Activated CD8-positive, alpha-beta memory T cell treated with anti-CD3 and anti-CD28 coated beads, Interleukin-2, amount 10 ng/mL, durations not matched to agents 7 days and 5 days (primary cell): ENCODE data around the gene SART1. TPM values are rescaled to one million over a fixed set of nuclear protein-coding genes. Genes with fewer than 3 reads are reported as not detected.

Experiments used
- ATAC-seq: fragments of 150-1000 bp; cut with Tn5 transposase; one replicate; pipeline ENCODE4 v1.10.0; 2021; ENCODE audit warnings: moderate library complexity
- CTCF ChIA-PET: fragments of 350-600 bp; sonication (Branson Sonifier 250); formaldehyde crosslinking; loops from one replicate; lab custom pipeline; 2021; ENCODE audit warnings: antibody characterized with exemption; lab: Charles Lee
- DNase-seq: peaks from one replicate; pipeline ENCODE4 v3.0.0-alpha.2; 2020
- H3K27ac Mint-ChIP-seq: one replicate; pipeline ENCODE4 v1.8.0; 2021; ENCODE audit warnings: mild to moderate bottlenecking, mixed read lengths
- H3K27me3 Mint-ChIP-seq: one replicate; pipeline ENCODE4 v1.8.0; 2021; ENCODE audit warnings: mixed read lengths
- H3K36me3 Mint-ChIP-seq: one replicate; pipeline ENCODE4 v1.8.0; 2021; ENCODE audit warnings: mild to moderate bottlenecking, mixed read lengths
- H3K4me1 Mint-ChIP-seq: one replicate; pipeline ENCODE4 v1.8.0; 2021; ENCODE audit warnings: mixed read lengths
- H3K4me3 Mint-ChIP-seq: one replicate; pipeline ENCODE4 v1.8.0; 2021; ENCODE audit warnings: mild to moderate bottlenecking, moderate library complexity, mixed read lengths
- H3K9me3 Mint-ChIP-seq: one replicate; pipeline ENCODE4 v1.8.0; 2022; ENCODE audit warnings: low read depth, mixed read lengths
- total RNA-seq, 2 experiments: library from RNA; stranded (reverse); gene quantifications; one replicate each; pipeline ENCODE4 v1.2.3, GENCODE V29; 2021

Gene SART1, protein sequence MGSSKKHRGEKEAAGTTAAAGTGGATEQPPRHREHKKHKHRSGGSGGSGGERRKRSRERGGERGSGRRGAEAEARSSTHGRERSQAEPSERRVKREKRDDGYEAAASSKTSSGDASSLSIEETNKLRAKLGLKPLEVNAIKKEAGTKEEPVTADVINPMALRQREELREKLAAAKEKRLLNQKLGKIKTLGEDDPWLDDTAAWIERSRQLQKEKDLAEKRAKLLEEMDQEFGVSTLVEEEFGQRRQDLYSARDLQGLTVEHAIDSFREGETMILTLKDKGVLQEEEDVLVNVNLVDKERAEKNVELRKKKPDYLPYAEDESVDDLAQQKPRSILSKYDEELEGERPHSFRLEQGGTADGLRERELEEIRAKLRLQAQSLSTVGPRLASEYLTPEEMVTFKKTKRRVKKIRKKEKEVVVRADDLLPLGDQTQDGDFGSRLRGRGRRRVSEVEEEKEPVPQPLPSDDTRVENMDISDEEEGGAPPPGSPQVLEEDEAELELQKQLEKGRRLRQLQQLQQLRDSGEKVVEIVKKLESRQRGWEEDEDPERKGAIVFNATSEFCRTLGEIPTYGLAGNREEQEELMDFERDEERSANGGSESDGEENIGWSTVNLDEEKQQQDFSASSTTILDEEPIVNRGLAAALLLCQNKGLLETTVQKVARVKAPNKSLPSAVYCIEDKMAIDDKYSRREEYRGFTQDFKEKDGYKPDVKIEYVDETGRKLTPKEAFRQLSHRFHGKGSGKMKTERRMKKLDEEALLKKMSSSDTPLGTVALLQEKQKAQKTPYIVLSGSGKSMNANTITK
- 10 to 100 TPM; 79.7 to 89.2 TPM for total RNA-seq

GRCh38 chr11:65961267-65962140 lies at the start of gene SART1:
Gene SART1 (plus strand): TSS chr11:65961734. CDS start chr11:65961781, 47 bp downstream.
- Mint-ChIP-seq H3K27me3 (no peaks in the 10 kb centered on the region), H3K36me3 (peaks cover 20% of the 10 kb centered on the region)
- CTCF ChIA-PET: interaction anchor here (0.9 to 3.3 kb wide), 7 partner anchors 27 to 250 kb away, joined by 3 to 23 read pairs (median 4); partner anchors contain the start of genes CCDC85B, FIBP and MUS81

DNA sequence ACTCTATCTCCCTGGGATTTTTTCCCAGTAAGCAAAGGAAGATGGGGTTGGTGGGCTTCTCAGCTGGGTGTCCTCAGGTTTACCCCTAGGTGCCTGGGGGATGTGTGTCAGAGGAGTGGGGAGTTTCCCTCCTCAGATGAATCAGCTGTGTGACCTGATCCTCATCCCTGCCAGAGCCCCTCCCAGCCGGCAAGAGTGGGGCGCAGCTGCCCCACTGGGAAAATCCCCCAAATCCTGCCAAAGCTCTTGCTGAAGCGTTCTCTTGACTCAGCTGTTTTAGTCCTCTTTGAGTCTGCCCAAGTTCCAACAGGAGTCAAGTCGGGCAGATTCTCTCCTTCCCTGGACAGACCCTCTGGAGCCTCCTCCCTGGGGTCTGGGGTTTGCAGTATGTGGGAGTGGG lies 48.7 kb upstream of the SART1 start:
- no peaks in the 10 kb centered on the region for H3K9me3 Mint-ChIP-seq
- ATAC-seq (no peak), DNase-seq (no peak)
- H3K27me3 Mint-ChIP-seq: no peaks in the 10 kb centered on the region
- no peak overlapping the region for H3K27ac Mint-ChIP-seq
- CTCF ChIA-PET: interaction anchor here (1.2 to 2.1 kb wide), 3 partner anchors 15 to 28 kb away, joined by 4 to 14 read pairs (median 6); partner anchors contain the start of gene CCDC85B
- H3K4me3 Mint-ChIP-seq: no peak overlapping the region
- H3K4me1 Mint-ChIP-seq: peaks cover 31% of the 10 kb centered on the region
- H3K36me3 Mint-ChIP-seq: peaks cover 9% of the 10 kb centered on the region

More at GRCh38 chr11:65961267-65962140, at the start of gene SART1:
- peaks cover 41% of the 10 kb centered on the region for H3K4me1 Mint-ChIP-seq
- H3K27ac Mint-ChIP-seq: peak within 1 kb of the TSS; percentile 97
- peak within 1 kb of the TSS; percentile 90 for H3K4me3 Mint-ChIP-seq
- no peaks in the 10 kb centered on the region for H3K9me3 Mint-ChIP-seq
- ATAC-seq: peak; percentile 95
- DNase-seq: peak; percentile 99

- H3K9me3 Mint-ChIP-seq: no peaks in the 10 kb centered on the region
- no peak overlapping the region for H3K27ac Mint-ChIP-seq
- H3K27me3 Mint-ChIP-seq: no peaks in the 10 kb centered on the region
- DNase-seq (no peak), ATAC-seq (no peak)
- H3K36me3 Mint-ChIP-seq: peaks cover 11% of the 10 kb centered on the region
- no peak overlapping the region for H3K4me3 Mint-ChIP-seq
- CTCF ChIA-PET: interaction anchor here (0.9 kb wide), 1 partner anchor 25 kb away, joined by 3 read pairs; the partner anchor contains the start of gene CCDC85B
- H3K4me1 Mint-ChIP-seq: peaks cover 26% of the 10 kb centered on the region
Measured at GRCh38 chr11:65915101-65915820, 46.3 kb upstream of the SART1 start.

DNA sequence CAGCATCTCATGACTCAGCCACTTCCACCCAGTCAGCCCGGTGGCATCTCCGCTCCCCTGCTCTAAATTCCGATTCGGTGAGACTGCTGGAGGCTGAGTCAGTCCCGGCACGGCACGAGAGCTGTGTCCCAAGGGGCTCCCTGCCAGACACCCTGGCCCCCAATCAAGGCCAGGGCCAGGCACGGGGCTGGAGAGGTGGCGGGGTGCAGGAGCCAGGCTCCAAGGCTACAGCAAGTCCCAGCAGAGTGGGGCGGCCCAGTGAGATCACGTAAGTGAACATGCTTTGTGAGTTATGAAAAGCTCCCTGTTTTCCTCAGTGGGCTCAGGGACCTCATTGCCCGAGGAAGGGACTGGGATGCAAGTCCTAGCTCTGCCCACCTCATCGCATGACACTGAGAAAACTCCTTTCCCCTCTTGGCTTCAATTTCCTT lies 45.7 kb upstream of the SART1 start:
- CTCF ChIA-PET: interaction anchor here (0.9 kb wide), 1 partner anchor 25 kb away, joined by 3 read pairs; the partner anchor contains the start of gene CCDC85B
- DNase-seq (no peak), ATAC-seq (no peak)
- Mint-ChIP-seq H3K36me3 (peaks cover 16% of the 10 kb centered on the region), H3K4me1 (peaks cover 32% of the 10 kb centered on the region), H3K9me3 (no peaks in the 10 kb centered on the region), H3K27ac (no peak overlapping the region), H3K4me3 (no peak overlapping the region), H3K27me3 (no peaks in the 10 kb centered on the region)

DNA sequence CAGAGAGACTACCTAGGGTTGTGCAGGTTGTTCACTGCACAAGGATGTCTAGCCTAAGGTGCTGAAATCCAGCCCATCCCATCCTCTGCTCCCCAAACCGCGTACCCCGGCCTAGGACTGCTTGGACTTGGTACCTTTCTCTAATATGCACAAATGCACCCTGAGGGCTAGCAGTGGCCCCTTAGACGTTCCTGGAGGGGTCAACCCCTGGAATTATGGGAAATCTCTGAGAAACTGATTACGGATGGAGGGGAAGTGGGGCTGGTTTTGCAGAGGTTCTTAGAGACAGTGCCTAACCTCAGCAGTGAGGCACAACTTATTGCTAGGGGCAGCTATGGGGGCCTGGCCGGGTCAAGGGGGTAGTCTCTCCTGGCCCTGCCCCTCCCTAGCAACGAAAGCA lies 45.1 kb upstream of the SART1 start:
- H3K36me3 Mint-ChIP-seq: peaks cover 17% of the 10 kb centered on the region
- H3K4me1 Mint-ChIP-seq: peaks cover 32% of the 10 kb centered on the region
- CTCF ChIA-PET: interaction anchor here (0.9 to 2.5 kb wide), 2 partner anchors 16 to 26 kb away, joined by 3 to 9 read pairs; partner anchors contain the start of gene CCDC85B
- H3K27ac Mint-ChIP-seq: no peak overlapping the region
- no peaks in the 10 kb centered on the region for H3K27me3 Mint-ChIP-seq
- DNase-seq (no peak), ATAC-seq (no peak)
- no peaks in the 10 kb centered on the region for H3K9me3 Mint-ChIP-seq
- H3K4me3 Mint-ChIP-seq: no peak overlapping the region

GRCh38 chr11:65917077-65917433 lies 44.5 kb upstream of the SART1 start:
- DNase-seq (no peak), ATAC-seq (no peak)
- Mint-ChIP-seq H3K4me3 (peak overlapping the region; percentile 35), H3K4me1 (peaks cover 32% of the 10 kb centered on the region), H3K36me3 (peaks cover 18% of the 10 kb centered on the region), H3K27me3 (no peaks in the 10 kb centered on the region), H3K27ac (peak overlapping the region; percentile 25), H3K9me3 (no peaks in the 10 kb centered on the region)
- CTCF ChIA-PET: interaction anchor here (0.9 to 2.5 kb wide), 4 partner anchors 8 to 33 kb away, joined by 3 to 10 read pairs (median 8); partner anchors contain the start of gene FIBP

DNA sequence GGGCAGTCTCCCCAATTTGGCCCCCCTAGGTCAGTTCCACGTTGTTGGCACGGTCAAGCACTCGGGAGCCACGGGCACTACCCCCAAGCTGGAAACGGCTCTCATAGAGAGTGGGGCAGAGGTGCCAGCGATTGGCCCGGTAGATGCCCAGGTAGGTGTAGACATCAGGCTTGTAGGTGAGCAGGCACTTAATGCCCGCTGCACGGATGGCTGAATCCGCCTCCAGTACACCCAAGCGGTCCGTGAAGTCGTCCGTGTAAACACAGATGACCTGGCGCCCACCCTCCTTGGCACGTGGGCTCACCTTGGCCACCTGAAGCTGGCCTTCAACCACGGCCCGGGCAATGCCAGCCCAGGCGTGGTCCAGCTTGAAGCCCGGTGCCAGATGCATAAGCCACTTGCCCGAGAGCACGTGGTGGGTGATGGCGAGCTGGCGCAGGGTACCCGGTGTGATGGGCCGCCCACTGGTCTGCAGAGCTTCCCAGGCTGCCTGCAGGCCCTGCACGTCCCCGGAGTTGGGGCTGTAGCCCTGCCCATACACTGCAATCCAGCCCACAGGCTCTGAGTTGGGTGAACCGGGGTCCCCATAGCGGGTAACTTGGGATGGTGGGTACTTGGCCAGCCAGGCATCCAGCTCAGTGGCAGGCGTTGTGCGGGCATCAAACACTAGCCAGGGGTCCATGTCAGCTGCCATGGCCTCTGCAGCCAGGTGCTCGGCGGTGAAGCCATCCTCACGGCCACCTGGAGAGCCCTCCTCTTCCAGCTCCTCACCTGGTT lies 43.9 kb upstream of the SART1 start:
- ATAC-seq (no peak), DNase-seq (no peak)
- H3K36me3 Mint-ChIP-seq: peaks cover 22% of the 10 kb centered on the region
- peak overlapping the region; percentile 86 for H3K27ac Mint-ChIP-seq
- H3K4me1 Mint-ChIP-seq: peaks cover 36% of the 10 kb centered on the region
- no peaks in the 10 kb centered on the region for H3K9me3 Mint-ChIP-seq
- CTCF ChIA-PET: interaction anchor here (0.7 to 2.5 kb wide), 9 partner anchors 9 to 137 kb away, joined by 3 to 10 read pairs (median 4); partner anchors contain the start of genes CCDC85B and FIBP
- H3K27me3 Mint-ChIP-seq: no peaks in the 10 kb centered on the region
- H3K4me3 Mint-ChIP-seq: peak overlapping the region; percentile 94

GRCh38 chr11:65918211-65919140 lies 43.1 kb upstream of the SART1 start, which contains the start of gene C11orf68:
Gene C11orf68 (minus strand): TSS chr11:65919062. CDS start chr11:65919031, 31 bp downstream.
- H3K27ac Mint-ChIP-seq: peak within 1 kb of the TSS; percentile 88
- CTCF ChIA-PET: interaction anchor here (0.7 to 2.5 kb wide), 8 partner anchors 14 to 138 kb away, joined by 3 to 10 read pairs (median 6); partner anchors contain the start of genes CCDC85B and FIBP
- ATAC-seq (peak; percentile 62), DNase-seq (no peak)
- peaks cover 40% of the 10 kb centered on the region for H3K4me1 Mint-ChIP-seq
- peaks cover 29% of the 10 kb centered on the region for H3K36me3 Mint-ChIP-seq
- no peaks in the 10 kb centered on the region for H3K27me3 Mint-ChIP-seq
- peak within 1 kb of the TSS; percentile 94 for H3K4me3 Mint-ChIP-seq
- H3K9me3 Mint-ChIP-seq: no peaks in the 10 kb centered on the region

- H3K27me3 Mint-ChIP-seq: no peaks in the 10 kb centered on the region
- H3K36me3 Mint-ChIP-seq: peaks cover 30% of the 10 kb centered on the region
- peak within 1 kb of the TSS; percentile 94 for H3K4me3 Mint-ChIP-seq
- H3K27ac Mint-ChIP-seq: peak within 1 kb of the TSS; percentile 88
- ATAC-seq (peak; percentile 93), DNase-seq (peak; percentile 99)
- CTCF ChIA-PET: interaction anchor here (1.6 to 4.9 kb wide), 3 partner anchors 25 to 35 kb away, joined by 4 to 26 read pairs (median 10); no protein-coding TSS in a partner anchor
- peaks cover 40% of the 10 kb centered on the region for H3K4me1 Mint-ChIP-seq
- no peaks in the 10 kb centered on the region for H3K9me3 Mint-ChIP-seq
Measured at GRCh38 chr11:65919141-65919572, 42.4 kb upstream of the SART1 start, which contains the start of gene DRAP1. Gene DRAP1 (plus strand): TSS chr11:65919426. CDS start chr11:65919502, 76 bp downstream.
